Hepatocyte (in vitro differentiated cells): ENCODE results near the gene SLCO1B3. TPM values are rescaled to one million over a fixed set of nuclear protein-coding genes. Genes with fewer than 3 reads are reported as not detected.
"Not testable (repeated sequence)": the region's sequence is repeated elsewhere in the genome, so short reads cannot be mapped to it uniquely, and the experiment has no call there.

Experiments
- DNase-seq: peaks from one replicate; pipeline ENCODE4 v3.0.0-alpha.2; 2016; ENCODE audit warnings: low spot score
- H2AFZ ChIP-seq: fragments of 200-600 bp; sonication (generic); 2 replicates; pipeline ENCODE4 v1.6.0; 2016; ENCODE audit warnings: antibody characterized with exemption, mild to moderate bottlenecking
- H3K27ac ChIP-seq: fragments of 200-600 bp; sonication (generic); 2 replicates; pipeline ENCODE4 v1.5.1; 2016; ENCODE audit warnings: mild to moderate bottlenecking
- H3K27me3 ChIP-seq: fragments of 200-600 bp; sonication (generic); 2 replicates; pipeline ENCODE4 v1.6.1; 2016
- H3K36me3 ChIP-seq: fragments of 200-600 bp; sonication (generic); replicated peaks from 2 replicates; pipeline ENCODE4 v1.5.1; 2016; ENCODE audit warnings: low read depth; ENCODE audit not compliant: insufficient read depth
- H3K4me1 ChIP-seq: fragments of 200-600 bp; sonication (generic); 2 replicates; pipeline ENCODE4 v1.5.1; 2016; ENCODE audit warnings: mild to moderate bottlenecking, moderate library complexity; ENCODE audit not compliant: insufficient read depth
- H3K4me2 ChIP-seq: fragments of 200-600 bp; sonication (generic); 2 replicates; pipeline ENCODE4 v1.6.0; 2016
- H3K4me3 ChIP-seq: fragments of 200-600 bp; sonication (generic); 2 replicates; pipeline ENCODE4 v1.5.1; 2016; ENCODE audit warnings: mild to moderate bottlenecking
- H3K79me2 ChIP-seq: fragments of 200-600 bp; sonication (generic); 2 replicates; pipeline ENCODE4 v1.6.0; 2017; ENCODE audit warnings: mild to moderate bottlenecking
- H3K9me2 ChIP-seq: fragments of 200-600 bp; sonication (generic); replicated peaks from 2 replicates; pipeline ENCODE4 v1.6.0; 2017; ENCODE audit warnings: mild to moderate bottlenecking; ENCODE audit not compliant: insufficient read depth
- H3K9me3 ChIP-seq: fragments of 200-600 bp; sonication (generic); 2 replicates; pipeline ENCODE4 v1.5.1; 2016; ENCODE audit warnings: low read depth, mild to moderate bottlenecking
- H4K20me1 ChIP-seq: fragments of 200-600 bp; sonication (generic); 2 replicates; pipeline ENCODE4 v1.6.0; 2016; ENCODE audit warnings: mild to moderate bottlenecking; ENCODE audit not compliant: insufficient read depth, poor library complexity, severe bottlenecking
- CTCF ChIP-seq: fragments of 200-600 bp; sonication (generic); IDR thresholded peaks from 2 replicates; pipeline ENCODE4 v1.5.1; 2016; ENCODE audit warnings: antibody characterized with exemption, mild to moderate bottlenecking; ENCODE audit not compliant: poor library complexity
- EZH2 ChIP-seq: fragments of 200-600 bp; sonication (generic); IDR thresholded peaks from 2 replicates; pipeline ENCODE4 v1.6.1; 2016; ENCODE audit warnings: antibody characterized with exemption, mild to moderate bottlenecking, borderline replicate concordance
- EZH2phosphoT487 ChIP-seq: fragments of 200-600 bp; sonication (generic); IDR thresholded peaks from one replicate; pipeline ENCODE4 v1.6.1; 2018; ENCODE audit warnings: antibody characterized with exemption, mild to moderate bottlenecking, low read depth, moderate library complexity; ENCODE audit not compliant: unreplicated experiment, severe bottlenecking
- WGBS: methylation state at CpG from one replicate; pipeline ENCODE4 v1.1.6; 2016; ENCODE audit warnings: low lambda C conversion rate; ENCODE audit errors: missing lambda C conversion rate; 5-methylcytosine and 5-hydroxymethylcytosine counted together
- polyA plus RNA-seq: library from polyadenylated mRNA; unstranded; fragments of >200 nt; fragmentation: Nextera tagmentation; extraction: Ambion mirVana; gene quantifications from 2 replicates; pipeline ENCODE4 v1.2.1, GENCODE V29; 2016
- total RNA-seq: library from RNA; depleted of rRNA; stranded (reverse); fragments of >200 nt; gene quantifications from 2 replicates; pipeline ENCODE4 v1.2.3, GENCODE V29; 2014

Gene SLCO1B3, protein sequence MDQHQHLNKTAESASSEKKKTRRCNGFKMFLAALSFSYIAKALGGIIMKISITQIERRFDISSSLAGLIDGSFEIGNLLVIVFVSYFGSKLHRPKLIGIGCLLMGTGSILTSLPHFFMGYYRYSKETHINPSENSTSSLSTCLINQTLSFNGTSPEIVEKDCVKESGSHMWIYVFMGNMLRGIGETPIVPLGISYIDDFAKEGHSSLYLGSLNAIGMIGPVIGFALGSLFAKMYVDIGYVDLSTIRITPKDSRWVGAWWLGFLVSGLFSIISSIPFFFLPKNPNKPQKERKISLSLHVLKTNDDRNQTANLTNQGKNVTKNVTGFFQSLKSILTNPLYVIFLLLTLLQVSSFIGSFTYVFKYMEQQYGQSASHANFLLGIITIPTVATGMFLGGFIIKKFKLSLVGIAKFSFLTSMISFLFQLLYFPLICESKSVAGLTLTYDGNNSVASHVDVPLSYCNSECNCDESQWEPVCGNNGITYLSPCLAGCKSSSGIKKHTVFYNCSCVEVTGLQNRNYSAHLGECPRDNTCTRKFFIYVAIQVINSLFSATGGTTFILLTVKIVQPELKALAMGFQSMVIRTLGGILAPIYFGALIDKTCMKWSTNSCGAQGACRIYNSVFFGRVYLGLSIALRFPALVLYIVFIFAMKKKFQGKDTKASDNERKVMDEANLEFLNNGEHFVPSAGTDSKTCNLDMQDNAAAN
- total RNA-seq (1.5 and 1.9 TPM in 2 replicates), polyA plus RNA-seq (0.17 and 0.41 TPM in 2 replicates)

DNA sequence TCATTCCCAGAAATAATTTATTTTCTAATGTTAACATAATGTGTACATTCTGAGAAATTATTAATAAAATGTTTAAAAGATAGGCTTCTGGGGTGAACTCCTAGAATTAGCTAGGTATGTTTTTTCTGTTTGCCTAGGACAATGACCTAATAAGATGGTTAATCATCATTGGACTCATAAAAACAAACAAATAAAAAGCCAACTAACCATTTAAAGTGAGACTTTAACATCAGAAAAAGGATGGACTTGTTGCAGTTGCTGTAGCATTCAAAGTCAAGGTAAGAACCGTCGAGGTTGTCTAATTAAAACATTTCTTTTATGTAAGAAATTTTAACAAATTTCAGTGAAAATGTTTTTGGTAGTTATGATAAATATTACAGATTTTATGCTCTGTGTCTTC lies at the start of gene SLCO1B3:
TSS of gene SLCO1B3 (plus strand) at position 219 of the 400 bp plus-strand sequence. CDS start 5,034 bp downstream, outside the sequence.
- no peaks in the 10 kb centered on the region for H3K27me3 ChIP-seq
- no peak within 1 kb of the TSS for H2AFZ ChIP-seq
- no peaks in the 10 kb centered on the region for H3K9me3 ChIP-seq
- no peaks in the 10 kb centered on the region for H4K20me1 ChIP-seq
- H3K36me3 ChIP-seq, result no peaks in the 10 kb centered on the region
- 89% methylated on average over 2 of the region's 2 CpGs for WGBS
- H3K4me3 ChIP-seq, result no peak within 1 kb of the TSS
- no peak within 1 kb of the TSS for H3K27ac ChIP-seq
- H3K9me2 ChIP-seq, result no peaks in the 10 kb centered on the region
- no peaks in the 10 kb centered on the region for H3K79me2 ChIP-seq
- TF ChIP-seq EZH2 (no peak), CTCF (no peak), EZH2phosphoT487 (no peak)
- DNase-seq, result no peak
- H3K4me2 ChIP-seq, result no peak within 1 kb of the TSS
- no peaks in the 10 kb centered on the region for H3K4me1 ChIP-seq

- Histone ChIP-seq H3K27me3 (no peaks in the 10 kb centered on the region), H3K4me1 (no peaks in the 10 kb centered on the region), H3K4me2 (no peak overlapping the region), H2AFZ (no peak overlapping the region), H4K20me1 (no peaks in the 10 kb centered on the region), H3K27ac (no peak overlapping the region), H3K9me3 (no peaks in the 10 kb centered on the region), H3K4me3 (no peak overlapping the region), H3K9me2 (no peaks in the 10 kb centered on the region), H3K79me2 (no peaks in the 10 kb centered on the region), H3K36me3 (no peaks in the 10 kb centered on the region)
- 97% methylated on average over 19 of the region's 20 CpGs for WGBS
- DNase-seq, result no peak
- no peak for TF ChIP-seq CTCF
- no peak for TF ChIP-seq EZH2
- no peak for TF ChIP-seq EZH2phosphoT487
These were observed 33.1 kb upstream of the SLCO1B3 start for GRCh38 chr12:20777420-20777819.

GRCh38 chr12:20778969-20779368 lies 31.5 kb upstream of the SLCO1B3 start:
- no peaks in the 10 kb centered on the region for H3K27me3 ChIP-seq
- no peak overlapping the region for H3K4me2 ChIP-seq
- 89% methylated on average over 2 of the region's 2 CpGs for WGBS
- H3K79me2 ChIP-seq, result no peaks in the 10 kb centered on the region
- TF ChIP-seq EZH2phosphoT487 (no peak), CTCF (no peak), EZH2 (no peak)
- no peaks in the 10 kb centered on the region for H3K9me2 ChIP-seq
- H3K36me3 ChIP-seq, result no peaks in the 10 kb centered on the region
- no peaks in the 10 kb centered on the region for H3K9me3 ChIP-seq
- no peak overlapping the region for H3K27ac ChIP-seq
- no peak for DNase-seq
- H4K20me1 ChIP-seq, result no peaks in the 10 kb centered on the region
- H2AFZ ChIP-seq, result no peak overlapping the region
- no peak overlapping the region for H3K4me3 ChIP-seq
- no peaks in the 10 kb centered on the region for H3K4me1 ChIP-seq

DNA sequence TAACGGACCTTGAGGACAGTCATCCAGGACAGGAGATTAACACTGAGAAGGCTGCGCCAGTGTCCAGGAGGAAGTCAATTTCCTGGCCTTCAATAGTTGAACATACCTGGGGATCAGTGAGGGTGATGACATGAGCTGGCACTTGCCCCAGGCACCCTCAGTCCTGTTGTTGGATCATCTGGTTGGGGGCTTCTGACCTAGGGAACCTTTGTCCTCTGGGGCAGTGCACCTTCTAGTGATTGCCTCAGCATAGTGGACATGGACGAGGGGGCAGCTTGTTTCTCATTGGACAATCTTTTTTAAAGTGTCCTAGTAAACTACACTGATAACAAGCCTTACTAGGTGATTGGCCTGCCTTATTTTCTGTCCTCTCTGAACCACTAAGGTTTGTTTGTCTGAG lies 30.5 kb upstream of the SLCO1B3 start:
- not testable (repeated sequence) for DNase-seq, H3K27me3 ChIP-seq, H3K27ac ChIP-seq, H3K4me2 ChIP-seq, H3K36me3 ChIP-seq, H3K9me3 ChIP-seq, H3K9me2 ChIP-seq, H4K20me1 ChIP-seq, H3K4me3 ChIP-seq, H2AFZ ChIP-seq, H3K79me2 ChIP-seq, H3K4me1 ChIP-seq
- 91% methylated on average over 3 of the region's 3 CpGs for WGBS

DNA sequence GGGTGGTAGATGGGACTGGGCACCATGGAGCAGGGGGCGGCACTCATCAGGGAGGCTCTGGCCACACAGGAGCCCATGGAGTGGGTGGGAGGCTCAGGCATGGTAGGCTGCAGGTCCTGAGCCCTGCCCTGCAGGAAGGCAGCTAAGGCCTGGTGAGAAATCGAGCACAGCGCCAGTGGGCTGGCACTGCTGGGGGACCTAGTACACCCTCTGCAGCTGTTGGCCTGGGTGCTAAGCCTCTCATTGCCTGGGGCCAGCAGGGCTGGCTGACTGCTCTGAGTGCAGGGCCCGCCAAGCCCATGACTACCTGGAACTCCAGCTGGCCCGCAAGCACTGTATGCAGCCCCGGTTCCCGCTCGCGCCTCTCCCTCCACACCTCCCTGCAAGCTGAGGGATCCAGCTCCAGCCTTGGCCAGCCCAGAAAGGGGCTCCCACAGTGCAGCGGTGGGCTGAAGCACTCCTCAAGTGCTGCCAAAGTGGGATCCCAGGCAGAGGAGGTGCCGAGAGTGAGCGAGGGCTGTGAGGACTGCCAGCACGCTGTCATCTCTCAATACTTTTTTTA lies 26.6 kb upstream of the SLCO1B3 start:
- not testable (repeated sequence) for H3K4me1 ChIP-seq, H3K9me2 ChIP-seq, H3K27ac ChIP-seq, H4K20me1 ChIP-seq, H3K9me3 ChIP-seq, H3K79me2 ChIP-seq, H3K4me3 ChIP-seq, H3K36me3 ChIP-seq, H3K4me2 ChIP-seq, H3K27me3 ChIP-seq, H2AFZ ChIP-seq, DNase-seq
- WGBS, result 97% methylated on average over 13 of the region's 13 CpGs
